ENCODE data around the gene DPH2.

DNA sequence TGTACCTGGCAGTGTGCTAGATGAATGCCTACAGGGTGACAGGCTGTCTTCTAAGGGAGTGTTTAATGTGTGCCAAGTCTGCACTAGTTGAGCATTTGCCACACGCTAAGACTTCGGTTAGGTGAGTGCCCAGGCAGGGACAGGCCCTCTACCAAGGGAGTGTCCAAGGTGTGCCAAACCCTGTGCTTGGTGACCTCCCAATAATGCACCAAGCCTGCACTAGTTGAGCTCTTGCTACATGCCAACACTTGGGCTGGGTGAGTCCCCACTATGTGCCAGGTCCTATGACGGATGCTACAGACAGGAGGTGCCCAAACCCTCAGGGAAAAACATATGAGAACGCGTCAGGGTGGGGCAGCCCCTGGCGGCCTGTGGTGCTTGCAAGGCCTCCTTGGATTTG, 50.7 kb downstream of the DPH2 start:
- TF ChIP-seq CTCF (IDR thresholded peaks at IDR 0.05) (no peak), POLR2A (IDR thresholded peaks at IDR 0.05) (no peak)

Measured in thyroid gland (tissue), 4 donors.